Astrocyte of the hippocampus (primary cell): ENCODE results near the gene ATP5F1D.
"Not testable (repeated sequence)": the region's sequence is repeated elsewhere in the genome, so short reads cannot be mapped to it uniquely, and the experiment has no call there.

ENCODE experiments used
- DNase-seq: peaks from one replicate; pipeline ENCODE4 v3.0.0; 2011; ENCODE audit warnings: low read depth, low spot score

ATP5F1D gene

GRCh38 chr19:1246265-1247087 is 4.9 kb downstream of the ATP5F1D start:
- DNase-seq: not testable (repeated sequence)

GRCh38 chr19:1247748-1248138 is 6.2 kb downstream of the ATP5F1D start:
- DNase-seq: no peak

- DNase-seq: peak; percentile 95
Observed at GRCh38 chr19:1248139-1248785, 6.7 kb downstream of the ATP5F1D start, which contains the start of gene MIDN. Gene MIDN (plus strand): TSS chr19:1248583. CDS start chr19:1250297, 1,714 bp downstream.

GRCh38 chr19:1248786-1249297 is 7.3 kb downstream of the ATP5F1D start:
- DNase-seq: peak; percentile 92

- DNase-seq: peak; percentile 99
Observed at GRCh38 chr19:1249298-1249989, 7.9 kb downstream of the ATP5F1D start.

- no peak for DNase-seq
Observed at GRCh38 chr19:1249990-1250436, 8.5 kb downstream of the ATP5F1D start.

- DNase-seq: peak; percentile 82
Observed at GRCh38 chr19:1250437-1251260, 9.1 kb downstream of the ATP5F1D start.

- DNase-seq: peak; percentile 70
Observed at GRCh38 chr19:1251330-1252220, 10.0 kb downstream of the ATP5F1D start.

GRCh38 chr19:1252221-1252820 is 10.8 kb downstream of the ATP5F1D start:
- peak; percentile 97 for DNase-seq

GRCh38 chr19:1252821-1253513 is 11.4 kb downstream of the ATP5F1D start:
- DNase-seq: peak; percentile 97

- DNase-seq: no peak
Observed at GRCh38 chr19:1253514-1254080, 12.0 kb downstream of the ATP5F1D start.

- DNase-seq: no peak
Observed at GRCh38 chr19:1254081-1254527, 12.6 kb downstream of the ATP5F1D start.

GRCh38 chr19:1254530-1255185 is 13.1 kb downstream of the ATP5F1D start:
- no peak for DNase-seq

GRCh38 chr19:1255186-1256161 is 13.9 kb downstream of the ATP5F1D start:
- DNase-seq: no peak

- DNase-seq: no peak
Observed at GRCh38 chr19:1256646-1257474, 15.3 kb downstream of the ATP5F1D start.
